Esophagus muscularis mucosa (tissue), 4 donors: ENCODE data around the gene ARMC2. TPM values are rescaled to one million over a fixed set of nuclear protein-coding genes. Genes with fewer than 3 reads are reported as not detected.

Experiments
- DNase-seq: peaks from one replicate; pipeline ENCODE4 v3.0.0-alpha.2; 2017; ENCODE audit errors: extremely low spot score
- H3K27ac ChIP-seq, 4 donors: fragments of 200-600 bp; sonication (generic); replicated peaks in 1 of 4; 1 replicate in 3 of 4; 2 replicates in 1 of 4; pipeline ENCODE4 v1.5.1; 2016 to 2019; ENCODE audit warnings: mild to moderate bottlenecking in 1 of 4
- H3K27me3 ChIP-seq, 4 donors: fragments of 200-600 bp; sonication (generic); one replicate each; pipeline versions ENCODE4 v1.5.1 to v1.6.0; 2016 to 2019
- H3K36me3 ChIP-seq, 4 donors: fragments of 200-600 bp; sonication (generic); one replicate each; pipeline ENCODE4 v1.5.1; 2016 to 2019
- H3K4me1 ChIP-seq, 4 donors: fragments of 200-600 bp; sonication (generic); one replicate each; pipeline ENCODE4 v1.5.1; 2016 to 2019
- H3K4me3 ChIP-seq, 4 donors: fragments of 200-600 bp; sonication (generic); 1 replicate in 2 of 4; 2 replicates in 2 of 4; pipeline ENCODE4 v1.5.1; 2016 to 2019; ENCODE audit warnings: mild to moderate bottlenecking in 4 of 4, moderate library complexity in 1 of 4
- H3K9me3 ChIP-seq, 4 donors: fragments of 200-600 bp; sonication (generic); 1 replicate in 3 of 4; 2 replicates in 1 of 4; pipeline ENCODE4 v1.5.1; 2016 to 2019
- CTCF ChIP-seq, 3 experiments: fragments of 200-600 bp in 2 of 3; fragments of 450-650 bp in 1 of 3; sonication (generic) in 2 of 3; IDR thresholded peaks; one replicate each; pipeline ENCODE4 v1.5.1; 2017 to 2019; ENCODE audit warnings: antibody characterized with exemption in 3 of 3, mild to moderate bottlenecking in 2 of 3, moderate library complexity in 1 of 3
- EP300 ChIP-seq: sonication (generic); formaldehyde crosslinking; IDR thresholded peaks from one replicate; pipeline ENCODE4 v1.6.1; 2017; ENCODE audit warnings: antibody characterized with exemption
- POLR2A ChIP-seq: fragments of 450-650 bp; IDR thresholded peaks from one replicate; pipeline ENCODE4 v1.6.1; 2017; ENCODE audit warnings: antibody characterized with exemption, moderate library complexity, mild to moderate bottlenecking, low read depth
- POLR2AphosphoS5 ChIP-seq, 2 donors: sonication (generic); formaldehyde crosslinking; IDR thresholded peaks; one replicate each; pipeline ENCODE4 v1.6.1; 2017; ENCODE audit warnings: antibody characterized with exemption in 2 of 2
- WGBS: methylation state at CpG from one replicate; pipeline ENCODE4 v1.1.5; 2018; 5-methylcytosine and 5-hydroxymethylcytosine counted together
- intact Hi-C: fragments of 100-400 bp; cut with DNase I; formaldehyde crosslinking; loops from one replicate; pipeline ENCODE4 v1.15.1; 2023
- total RNA-seq, 4 donors: library from RNA; depleted of rRNA; stranded (reverse); fragments of >200 nt; gene quantifications; one replicate each; pipeline versions ENCODE4 v1.1.0 to v1.2.1, GENCODE V29; 2016

Gene ARMC2
- total RNA-seq, 4 donors from 2014 or later = 2.1 to 5.1 (median 3.2) TPM

DNA sequence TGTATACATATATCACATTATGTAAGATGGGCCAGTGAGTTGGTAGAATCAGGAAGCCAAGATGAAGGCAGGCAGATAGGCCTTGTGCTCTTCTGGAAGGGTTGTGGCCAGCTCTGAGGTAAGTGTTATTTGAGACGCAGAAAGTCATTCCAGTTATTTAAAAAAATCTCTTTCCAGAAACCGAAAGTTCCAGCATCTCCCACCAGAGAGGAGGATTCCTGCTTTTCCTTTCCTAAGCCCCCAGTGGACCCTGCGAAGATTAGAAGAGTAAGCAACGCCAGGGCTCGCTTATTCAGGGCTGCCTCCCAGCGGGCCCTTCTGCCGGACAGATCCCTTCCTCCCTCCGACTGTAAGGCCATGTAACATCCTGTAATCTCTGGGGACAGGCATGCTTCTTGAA lies 20.4 kb downstream of the ARMC2 start:
- no peaks in the 10 kb centered on the region for H3K27me3 ChIP-seq
- 84% methylated on average over 8 of the region's 8 CpGs for WGBS
- intact Hi-C loops = no loop called here
- H3K9me3 ChIP-seq = no peaks in the 10 kb centered on the region
- TF ChIP-seq POLR2A = no peak
- no peak for TF ChIP-seq POLR2AphosphoS5 (IDR thresholded peaks at IDR 0.05)
- TF ChIP-seq EP300 = no peak
- no peak for TF ChIP-seq CTCF (IDR thresholded peaks at IDR 0.05)
- no peak for DNase-seq
- H3K27ac ChIP-seq = no peak overlapping the region
- H3K4me1 ChIP-seq = peaks cover 5 to 14% (median 11%) of the 10 kb centered on the region in 4 donors
- H3K36me3 ChIP-seq = peaks cover 0 to 20% (median 6%) of the 10 kb centered on the region in 4 donors
- H3K4me3 ChIP-seq = no peak overlapping the region

GRCh38 chr6:108869876-108870275 lies 21.7 kb downstream of the ARMC2 start:
- Histone ChIP-seq H3K9me3 (no peaks in the 10 kb centered on the region), H3K36me3 (peaks cover 0 to 20% (median 6%) of the 10 kb centered on the region in 4 donors), H3K4me1 (peaks cover 10 to 14% (median 13%) of the 10 kb centered on the region in 4 donors), H3K27ac (no peak overlapping the region), H3K4me3 (no peak overlapping the region), H3K27me3 (no peaks in the 10 kb centered on the region)
- WGBS = 90% methylated on average over 2 of the region's 2 CpGs
- DNase-seq = no peak
- intact Hi-C loops = no loop called here
- TF ChIP-seq POLR2AphosphoS5 (IDR thresholded peaks at IDR 0.05) = no peak
- no peak for TF ChIP-seq EP300

DNA sequence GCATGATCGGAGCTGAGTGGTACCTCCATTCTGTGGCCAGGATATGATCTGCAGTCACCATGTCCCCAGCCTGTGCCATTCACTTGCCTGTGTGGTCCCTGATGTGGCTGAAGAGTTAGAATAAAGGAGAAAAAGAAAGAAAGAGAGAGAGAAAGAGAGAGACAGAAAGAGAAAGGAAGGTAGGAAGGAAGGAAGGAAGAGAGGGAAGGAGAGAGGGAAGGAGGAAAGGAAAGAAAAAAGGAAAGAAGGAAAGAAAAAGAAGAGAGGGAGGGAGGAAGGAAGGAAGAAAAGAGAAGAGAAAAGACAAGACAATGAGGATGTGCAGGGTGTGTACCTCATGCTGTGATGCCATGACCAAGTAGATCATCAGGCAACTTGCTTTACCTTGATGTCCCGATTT lies 22.1 kb downstream of the ARMC2 start:
- WGBS = 95% methylated on average over 2 of the region's 2 CpGs
- H3K36me3 ChIP-seq = peaks cover 0 to 20% (median 6%) of the 10 kb centered on the region in 4 donors
- intact Hi-C loops = no loop called here
- DNase-seq = no peak
- no peak overlapping the region for H3K27ac ChIP-seq
- TF ChIP-seq CTCF (IDR thresholded peaks at IDR 0.05) = no peak
- no peak for TF ChIP-seq POLR2A
- no peak for TF ChIP-seq POLR2AphosphoS5 (IDR thresholded peaks at IDR 0.05)
- no peak for TF ChIP-seq EP300
- H3K4me1 ChIP-seq = peaks cover 13 to 19% (median 14%) of the 10 kb centered on the region in 4 donors
- H3K27me3 ChIP-seq = no peaks in the 10 kb centered on the region
- H3K9me3 ChIP-seq = no peaks in the 10 kb centered on the region
- no peak overlapping the region for H3K4me3 ChIP-seq

DNA sequence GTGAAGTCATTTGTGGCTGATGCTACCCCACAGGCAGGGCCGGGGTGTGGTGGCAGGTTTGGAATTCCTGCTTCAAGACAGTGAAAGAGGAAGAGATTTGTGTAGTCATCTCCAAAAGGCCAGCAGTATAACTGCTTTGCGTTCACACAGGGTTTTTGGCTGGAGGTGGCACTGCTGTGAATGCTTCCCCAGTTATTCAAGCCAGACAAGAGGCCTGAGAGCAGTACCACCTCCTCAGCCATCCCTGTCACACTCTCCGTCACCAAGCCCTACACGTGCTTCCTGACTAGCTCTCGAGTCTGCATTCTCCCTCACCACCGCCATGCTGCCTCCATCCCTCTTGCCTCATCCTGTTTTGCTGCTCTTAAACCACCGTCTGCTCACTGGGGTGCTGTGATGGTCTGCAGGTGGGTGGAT lies 23.9 kb downstream of the ARMC2 start:
- TF ChIP-seq CTCF (IDR thresholded peaks at IDR 0.05) (no peak), POLR2A (no peak), POLR2AphosphoS5 (IDR thresholded peaks at IDR 0.05) (no peak), EP300 (no peak)
- Histone ChIP-seq H3K4me3 (no peak overlapping the region), H3K36me3 (peaks cover 0 to 20% (median 6%) of the 10 kb centered on the region in 4 donors), H3K27me3 (no peaks in the 10 kb centered on the region), H3K27ac (peak overlapping the region in 2 of 4 donors; percentile 7 to 56), H3K4me1 (peaks cover 13 to 29% (median 14%) of the 10 kb centered on the region in 4 donors), H3K9me3 (no peaks in the 10 kb centered on the region)
- intact Hi-C loops = no loop called here
- no peak for DNase-seq
- WGBS = 65% methylated on average over 7 of the region's 7 CpGs

GRCh38 chr6:108872575-108872974 lies 24.4 kb downstream of the ARMC2 start:
- Histone ChIP-seq H3K36me3 (peaks cover 0 to 20% (median 6%) of the 10 kb centered on the region in 4 donors), H3K4me3 (no peak overlapping the region), H3K27me3 (no peaks in the 10 kb centered on the region), H3K4me1 (peaks cover 14 to 30% (median 15%) of the 10 kb centered on the region in 4 donors), H3K9me3 (no peaks in the 10 kb centered on the region), H3K27ac (peak overlapping the region in 2 of 4 donors; percentile 7 to 56)
- no peak for TF ChIP-seq POLR2A
- TF ChIP-seq CTCF (IDR thresholded peaks at IDR 0.05) = no peak
- no peak for TF ChIP-seq POLR2AphosphoS5 (IDR thresholded peaks at IDR 0.05)
- no peak for TF ChIP-seq EP300
- 76% methylated on average over 3 of the region's 3 CpGs for WGBS
- intact Hi-C loops = no loop called here
- DNase-seq = no peak
